SU-DHL-6 (cell line): ENCODE data around the gene SIGLEC14.

Experiments used
- H2AFZ ChIP-seq: fragments of 200-600 bp; sonication (generic); 2 replicates; pipeline ENCODE4 v1.6.1; 2014; ENCODE audit warnings: low read depth, mild to moderate bottlenecking, moderate library complexity, mixed read lengths, antibody characterized with exemption, low read length; ENCODE audit not compliant: severe bottlenecking
- H3F3A ChIP-seq: fragments of 200-600 bp; shearing (Covaris generic); 2 replicates; pipeline ENCODE4 v1.6.0; 2016; ENCODE audit warnings: antibody characterized with exemption, mild to moderate bottlenecking; ENCODE audit not compliant: insufficient read depth
- H3K27ac ChIP-seq: fragments of 200-600 bp; sonication (generic); 2 replicates; pipeline ENCODE4 v1.5.1; 2016; ENCODE audit warnings: low read depth, mild to moderate bottlenecking, low read length, moderate library complexity, mixed read lengths
- H3K27me3 ChIP-seq: fragments of 200-600 bp; sonication (generic), shearing (Covaris generic); 2 replicates; pipeline ENCODE4 v1.6.0; 2014; ENCODE audit warnings: mild to moderate bottlenecking, low read length
- H3K36me3 ChIP-seq: fragments of 200-600 bp; sonication (generic); 2 replicates; pipeline ENCODE4 v1.6.1; 2014; ENCODE audit warnings: mild to moderate bottlenecking, low read length, mixed read lengths
- H3K4me2 ChIP-seq: fragments of 300-600, 200-600 bp; shearing (Covaris generic), sonication (generic); 2 replicates; pipeline ENCODE4 v1.6.0; 2014; ENCODE audit warnings: low read length, low read depth, mild to moderate bottlenecking; ENCODE audit not compliant: poor library complexity, severe bottlenecking
- H3K4me3 ChIP-seq: fragments of 200-600 bp; sonication (generic); 2 replicates; pipeline ENCODE4 v1.5.1; 2014; ENCODE audit warnings: antibody characterized with exemption, low read length, mild to moderate bottlenecking, mixed read lengths; ENCODE audit not compliant: insufficient read depth, poor library complexity, severe bottlenecking
- H3K79me2 ChIP-seq: fragments of 200-600 bp; sonication (generic); 2 replicates; pipeline ENCODE4 v1.6.1; 2014; ENCODE audit warnings: mild to moderate bottlenecking, low read length, moderate library complexity; ENCODE audit not compliant: insufficient read depth
- H3K9ac ChIP-seq: fragments of 200-600 bp; sonication (generic); 2 replicates; pipeline ENCODE4 v1.7.0; 2014; ENCODE audit warnings: mild to moderate bottlenecking, low read length
- H3K9me2 ChIP-seq: fragments of 200-600 bp; sonication (generic); replicated peaks from 2 replicates; pipeline ENCODE4 v1.6.1; 2014; ENCODE audit warnings: low read length; ENCODE audit not compliant: insufficient read depth
- H3K9me3 ChIP-seq: fragments of 200-600 bp; sonication (generic); 2 replicates; pipeline ENCODE4 v1.6.1; 2014; ENCODE audit warnings: low read length, mixed read lengths; ENCODE audit not compliant: insufficient read depth
- H4K20me1 ChIP-seq: fragments of 200-600 bp; sonication (generic); 2 replicates; pipeline ENCODE4 v1.6.1; 2014; ENCODE audit warnings: low read depth, mild to moderate bottlenecking, antibody characterized with exemption, low read length, moderate library complexity, mixed read lengths
- EZH2phosphoT487 ChIP-seq: fragments of 200-600 bp; sonication (generic), shearing (Covaris generic); conservative IDR thresholded peaks from 2 replicates; pipeline ENCODE4 v1.6.1; 2018; ENCODE audit warnings: mild to moderate bottlenecking, antibody characterized with exemption, low read length, moderate library complexity, mixed read lengths
- TF ChIP-seq, protein P1 (sequence below): fragments of 200-600 bp; sonication (generic); IDR thresholded peaks from one replicate; pipeline ENCODE4 v1.5.1; 2017; ENCODE audit warnings: antibody characterized with exemption, mild to moderate bottlenecking, low read length, moderate library complexity; ENCODE audit not compliant: insufficient read depth, poor library complexity, severe bottlenecking

Gene SIGLEC14

GRCh38 chr19:51593138-51593890 is 53.3 kb downstream of the SIGLEC14 start:
- peak overlapping the region; percentile 64 for H3K9ac ChIP-seq

More at GRCh38 chr19:51593138-51593890, 53.3 kb downstream of the SIGLEC14 start:
- no peaks in the 10 kb centered on the region for H4K20me1 ChIP-seq
- no peaks in the 10 kb centered on the region for H3K36me3 ChIP-seq
- no peaks in the 10 kb centered on the region for H3F3A ChIP-seq
- peak overlapping the region; percentile 85 for H2AFZ ChIP-seq
- peak overlapping the region; percentile 63 for H3K4me3 ChIP-seq
- peak overlapping the region; percentile 64 for H3K4me2 ChIP-seq
- no peak overlapping the region for H3K27ac ChIP-seq
- no peaks in the 10 kb centered on the region for H3K27me3 ChIP-seq
- TF ChIP-seq, protein P1, sequence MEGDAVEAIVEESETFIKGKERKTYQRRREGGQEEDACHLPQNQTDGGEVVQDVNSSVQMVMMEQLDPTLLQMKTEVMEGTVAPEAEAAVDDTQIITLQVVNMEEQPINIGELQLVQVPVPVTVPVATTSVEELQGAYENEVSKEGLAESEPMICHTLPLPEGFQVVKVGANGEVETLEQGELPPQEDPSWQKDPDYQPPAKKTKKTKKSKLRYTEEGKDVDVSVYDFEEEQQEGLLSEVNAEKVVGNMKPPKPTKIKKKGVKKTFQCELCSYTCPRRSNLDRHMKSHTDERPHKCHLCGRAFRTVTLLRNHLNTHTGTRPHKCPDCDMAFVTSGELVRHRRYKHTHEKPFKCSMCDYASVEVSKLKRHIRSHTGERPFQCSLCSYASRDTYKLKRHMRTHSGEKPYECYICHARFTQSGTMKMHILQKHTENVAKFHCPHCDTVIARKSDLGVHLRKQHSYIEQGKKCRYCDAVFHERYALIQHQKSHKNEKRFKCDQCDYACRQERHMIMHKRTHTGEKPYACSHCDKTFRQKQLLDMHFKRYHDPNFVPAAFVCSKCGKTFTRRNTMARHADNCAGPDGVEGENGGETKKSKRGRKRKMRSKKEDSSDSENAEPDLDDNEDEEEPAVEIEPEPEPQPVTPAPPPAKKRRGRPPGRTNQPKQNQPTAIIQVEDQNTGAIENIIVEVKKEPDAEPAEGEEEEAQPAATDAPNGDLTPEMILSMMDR, result no peak
- TF ChIP-seq EZH2phosphoT487, result no peak
- no peaks in the 10 kb centered on the region for H3K79me2 ChIP-seq
- no peaks in the 10 kb centered on the region for H3K9me2 ChIP-seq
- peaks cover 3% of the 10 kb centered on the region; the same call in 1 of the 2 replicates for H3K9me3 ChIP-seq
